GM18517 (cell line): ENCODE results near the gene PLAAT3.
"Not testable (repeated sequence)": the region's sequence is repeated elsewhere in the genome, so short reads cannot be mapped to it uniquely, and the experiment has no call there.

Experiments
- ATAC-seq: cut with Tn5 transposase; IDR thresholded peaks from one replicate; pipeline ENCODE4 v1.9.1; 2021; ENCODE audit warnings: mild to moderate bottlenecking, moderate library complexity; ENCODE audit not compliant: unreplicated experiment

The PLAAT3 gene

GRCh38 chr11:63609536-63609935 is 4.7 kb downstream of the PLAAT3 start:
- no peak for ATAC-seq

GRCh38 chr11:63608353-63609345 is 5.6 kb downstream of the PLAAT3 start:
- no peak for ATAC-seq

GRCh38 chr11:63603180-63603518 is 11.1 kb downstream of the PLAAT3 start:
- ATAC-seq: no peak

GRCh38 chr11:63602290-63603179 is 11.7 kb downstream of the PLAAT3 start:
- not testable (repeated sequence) for ATAC-seq

GRCh38 chr11:63599211-63600122 is 14.8 kb downstream of the PLAAT3 start:
- ATAC-seq: no peak

- no peak for ATAC-seq
Observed at GRCh38 chr11:63598556-63598955, 15.7 kb downstream of the PLAAT3 start.

- no peak for ATAC-seq
Observed at GRCh38 chr11:63595296-63595695, 18.9 kb downstream of the PLAAT3 start.

- no peak for ATAC-seq
Observed at GRCh38 chr11:63592975-63593395, 21.2 kb downstream of the PLAAT3 start.

- ATAC-seq: no peak
Observed at GRCh38 chr11:63590024-63590788, 24.0 kb downstream of the PLAAT3 start.

GRCh38 chr11:63589000-63589399 is 25.2 kb downstream of the PLAAT3 start:
- ATAC-seq: no peak

GRCh38 chr11:63586451-63587166 is 27.6 kb downstream of the PLAAT3 start:
- ATAC-seq: no peak

- no peak for ATAC-seq
Observed at GRCh38 chr11:63583357-63583677, 30.9 kb downstream of the PLAAT3 start.

- ATAC-seq: not testable (repeated sequence)
Observed at GRCh38 chr11:63581224-63581623, 33.0 kb downstream of the PLAAT3 start.

- ATAC-seq: not testable (repeated sequence)
Observed at GRCh38 chr11:63578882-63579281, 35.4 kb downstream of the PLAAT3 start.

GRCh38 chr11:63574856-63575602 is 39.2 kb downstream of the PLAAT3 start:
- no peak for ATAC-seq

GRCh38 chr11:63573881-63574855 is 40.1 kb downstream of the PLAAT3 start:
- peak; percentile 55 for ATAC-seq

GRCh38 chr11:63572026-63572688 is 42.1 kb downstream of the PLAAT3 start:
- ATAC-seq: peak; percentile 47
